ENCODE data around the gene CENPP. TPM values are rescaled to one million over a fixed set of nuclear protein-coding genes. Genes with fewer than 3 reads are reported as not detected.

The CENPP gene
- total RNA-seq, 1 donor from 2014 or later = 4.3 TPM

DNA sequence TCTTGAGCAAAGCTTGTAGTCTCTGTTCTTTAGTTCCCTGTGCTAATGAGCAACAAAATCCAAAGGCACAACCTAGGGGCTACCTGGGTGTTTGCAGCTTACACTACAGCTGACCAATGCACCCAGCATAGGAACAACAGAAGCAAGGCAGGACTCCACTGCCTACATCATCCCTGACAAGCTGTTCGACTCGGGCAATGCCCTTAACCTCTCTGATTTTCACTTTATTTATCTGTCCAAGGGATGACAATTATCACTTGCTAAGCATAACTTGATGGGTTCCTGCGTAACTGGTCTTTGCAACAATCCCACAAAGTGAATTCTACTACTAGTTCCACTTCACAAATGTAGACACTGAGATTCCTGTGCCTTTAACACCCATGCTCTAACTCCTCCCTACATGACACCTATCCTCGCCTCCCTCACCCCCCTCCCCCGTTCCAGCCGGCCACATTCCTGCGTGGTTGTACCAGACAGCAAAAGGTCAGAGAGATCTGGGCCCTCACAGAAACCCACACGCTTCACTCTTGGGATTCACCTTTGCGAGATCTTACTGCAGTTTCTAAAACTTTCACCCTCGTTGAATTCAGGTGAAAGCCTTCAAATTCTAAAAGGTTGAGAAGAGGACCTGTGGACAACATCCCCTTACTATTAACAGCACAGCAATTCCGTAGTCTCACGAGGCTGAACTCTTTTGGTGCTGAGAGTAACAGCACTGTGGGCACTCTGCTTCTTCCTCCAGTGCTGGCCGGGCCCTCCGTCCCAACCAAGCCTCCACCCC is 343.2 kb downstream of the CENPP start:
- TF ChIP-seq, protein P1, sequence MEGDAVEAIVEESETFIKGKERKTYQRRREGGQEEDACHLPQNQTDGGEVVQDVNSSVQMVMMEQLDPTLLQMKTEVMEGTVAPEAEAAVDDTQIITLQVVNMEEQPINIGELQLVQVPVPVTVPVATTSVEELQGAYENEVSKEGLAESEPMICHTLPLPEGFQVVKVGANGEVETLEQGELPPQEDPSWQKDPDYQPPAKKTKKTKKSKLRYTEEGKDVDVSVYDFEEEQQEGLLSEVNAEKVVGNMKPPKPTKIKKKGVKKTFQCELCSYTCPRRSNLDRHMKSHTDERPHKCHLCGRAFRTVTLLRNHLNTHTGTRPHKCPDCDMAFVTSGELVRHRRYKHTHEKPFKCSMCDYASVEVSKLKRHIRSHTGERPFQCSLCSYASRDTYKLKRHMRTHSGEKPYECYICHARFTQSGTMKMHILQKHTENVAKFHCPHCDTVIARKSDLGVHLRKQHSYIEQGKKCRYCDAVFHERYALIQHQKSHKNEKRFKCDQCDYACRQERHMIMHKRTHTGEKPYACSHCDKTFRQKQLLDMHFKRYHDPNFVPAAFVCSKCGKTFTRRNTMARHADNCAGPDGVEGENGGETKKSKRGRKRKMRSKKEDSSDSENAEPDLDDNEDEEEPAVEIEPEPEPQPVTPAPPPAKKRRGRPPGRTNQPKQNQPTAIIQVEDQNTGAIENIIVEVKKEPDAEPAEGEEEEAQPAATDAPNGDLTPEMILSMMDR (IDR thresholded peaks at IDR 0.05) = no peak
- peak overlapping the region; percentile 95 for H3K4me3 ChIP-seq
- no peak for DNase-seq
- peaks cover 12% of the 10 kb centered on the region for H3K36me3 ChIP-seq
- ATAC-seq = peak; percentile 31 to 45
- H3K9me3 ChIP-seq = no peaks in the 10 kb centered on the region
- peaks cover 30% of the 10 kb centered on the region for H3K4me1 ChIP-seq
- peak overlapping the region; percentile 97 for H3K27ac ChIP-seq
- intact Hi-C loops (cut with DNase I) = no loop called here
- no peaks in the 10 kb centered on the region for H3K27me3 ChIP-seq (ENCODE audit: low read depth)

DNA sequence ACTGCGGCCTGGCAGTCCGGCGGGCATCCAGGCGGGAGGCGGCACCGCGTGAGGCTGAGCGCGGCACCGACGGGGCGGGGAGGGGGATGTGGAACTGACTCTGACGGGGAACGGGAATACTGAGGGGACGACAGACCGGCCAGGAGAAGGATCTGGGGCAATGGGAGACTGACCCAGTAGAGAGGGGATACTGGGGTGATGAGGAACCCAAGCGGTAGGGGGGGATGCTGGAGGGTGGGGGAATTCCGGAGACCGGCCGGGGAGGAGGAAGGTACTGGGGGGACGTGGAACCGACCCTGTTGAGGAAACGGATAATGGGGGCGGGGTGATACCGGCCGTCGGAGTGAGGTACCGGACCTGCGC is 343.8 kb downstream of the CENPP start:
- peaks cover 12% of the 10 kb centered on the region for H3K36me3 ChIP-seq
- peak; percentile 55 to 61 for ATAC-seq
- intact Hi-C loops (cut with DNase I) = no loop called here
- TF ChIP-seq, protein P1 (IDR thresholded peaks at IDR 0.05) = no peak
- H3K9me3 ChIP-seq = no peaks in the 10 kb centered on the region
- peak overlapping the region; percentile 95 for H3K4me3 ChIP-seq
- peak; percentile 60 for DNase-seq
- H3K4me1 ChIP-seq = peaks cover 30% of the 10 kb centered on the region
- peak overlapping the region; percentile 97 for H3K27ac ChIP-seq
- H3K27me3 ChIP-seq (ENCODE audit: low read depth) = no peaks in the 10 kb centered on the region

Small RNA genes within 50 kb of the gene (microRNA-seq; reads per million reads assigned to microRNA genes)
- gene MIR3651 (ENCODE audit: borderline number of aligned reads) = not detected
- not detected for gene MIR4670 (ENCODE audit: borderline number of aligned reads)

Other genes starting within 250 kb of the CENPP start
- gene SPTLC1, start 210.5 kb upstream of the CENPP start, total RNA-seq = 65.4 TPM
- gene IARS1, start 32.3 kb upstream of the CENPP start, total RNA-seq = 74.2 TPM
- gene NOL8, start 603 bp upstream of the CENPP start, total RNA-seq = 38.5 TPM
- gene OGN, start 78.6 kb downstream of the CENPP start, total RNA-seq = 15.3 TPM
- 4.1 TPM for gene OMD, start 98.5 kb downstream of the CENPP start, total RNA-seq
- gene ASPN, start 156.6 kb downstream of the CENPP start, total RNA-seq = 2.3 TPM
- 9.4 TPM for gene ECM2, start 210.0 kb downstream of the CENPP start, total RNA-seq